ENCODE measurements around the gene SKP1.

SKP1 gene

GRCh38 chr5:134113902-134114875 lies 62.6 kb downstream of the SKP1 start, which contains the start of gene TCF7:
Gene TCF7 (plus strand): TSS chr5:134114681. CDS start chr5:134114907, 226 bp downstream.
- DNase-seq (ENCODE audit: low read depth): peak; percentile 66

- DNase-seq (ENCODE audit: low read depth): no peak
Observed at GRCh38 chr5:134113363-134113889, 63.3 kb downstream of the SKP1 start.

- no peak for DNase-seq (ENCODE audit: low read depth)
Observed at GRCh38 chr5:134112726-134113362, 63.9 kb downstream of the SKP1 start.

- DNase-seq (ENCODE audit: low read depth): no peak
Observed at GRCh38 chr5:134111741-134112647, 64.8 kb downstream of the SKP1 start.

- no peak for DNase-seq (ENCODE audit: low read depth)
Observed at GRCh38 chr5:134110382-134110781, 66.4 kb downstream of the SKP1 start.

- no peak for DNase-seq (ENCODE audit: low read depth)
Observed at GRCh38 chr5:134107779-134108178, 69.0 kb downstream of the SKP1 start.

GRCh38 chr5:134106991-134107701 lies 69.6 kb downstream of the SKP1 start:
- no peak for DNase-seq (ENCODE audit: low read depth)

- peak; percentile 47 for DNase-seq (ENCODE audit: low read depth)
Observed at GRCh38 chr5:134103998-134104654, 72.6 kb downstream of the SKP1 start.

GRCh38 chr5:134103397-134103796 lies 73.4 kb downstream of the SKP1 start:
- peak; percentile 23 for DNase-seq (ENCODE audit: low read depth)

GRCh38 chr5:134101686-134102439 lies 74.9 kb downstream of the SKP1 start:
- DNase-seq (ENCODE audit: low read depth): peak; percentile 43

GRCh38 chr5:134100283-134101091 lies 76.3 kb downstream of the SKP1 start:
- DNase-seq (ENCODE audit: low read depth): peak; percentile 83

GRCh38 chr5:134099939-134100282 lies 76.8 kb downstream of the SKP1 start:
- DNase-seq (ENCODE audit: low read depth): no peak

GRCh38 chr5:134099288-134099872 lies 77.4 kb downstream of the SKP1 start:
- no peak for DNase-seq (ENCODE audit: low read depth)

All from T-helper 22 cell (primary cell).